GM21825 (cell line): ENCODE measurements around the gene TSR3.

ENCODE experiments used
- ATAC-seq: cut with Tn5 transposase; IDR thresholded peaks from one replicate; pipeline ENCODE4 v1.9.1; 2021; ENCODE audit warnings: mild to moderate bottlenecking, moderate library complexity; ENCODE audit not compliant: unreplicated experiment

TSR3 gene

GRCh38 chr16:1355591-1355990 is 3.9 kb upstream of the TSR3 start:
- ATAC-seq, result no peak

GRCh38 chr16:1354815-1355540 is 3.3 kb upstream of the TSR3 start:
- ATAC-seq, result no peak

- ATAC-seq, result peak; percentile 3
Observed at GRCh38 chr16:1351215-1351581, 480 bp downstream of the TSR3 start.

GRCh38 chr16:1350691-1351090 is 987 bp downstream of the TSR3 start:
- no peak for ATAC-seq

- ATAC-seq, result no peak
Observed at GRCh38 chr16:1349951-1350350, 1.7 kb downstream of the TSR3 start.

GRCh38 chr16:1349351-1349750 is 2.3 kb downstream of the TSR3 start:
- ATAC-seq, result no peak

- no peak for ATAC-seq
Observed at GRCh38 chr16:1348926-1349325, 2.8 kb downstream of the TSR3 start.

- ATAC-seq, result no peak
Observed at GRCh38 chr16:1348441-1348840, 3.2 kb downstream of the TSR3 start.

- no peak for ATAC-seq
Observed at GRCh38 chr16:1347962-1348361, 3.7 kb downstream of the TSR3 start.

- no peak for ATAC-seq
Observed at GRCh38 chr16:1347286-1347855, 4.3 kb downstream of the TSR3 start.

- no peak for ATAC-seq
Observed at GRCh38 chr16:1346422-1347285, 5.0 kb downstream of the TSR3 start.

GRCh38 chr16:1345651-1346421 is 5.8 kb downstream of the TSR3 start:
- no peak for ATAC-seq

- ATAC-seq, result no peak
Observed at GRCh38 chr16:1345087-1345486, 6.6 kb downstream of the TSR3 start.

- ATAC-seq, result no peak
Observed at GRCh38 chr16:1344499-1344898, 7.2 kb downstream of the TSR3 start.

- ATAC-seq, result no peak
Observed at GRCh38 chr16:1343428-1344242, 8.0 kb downstream of the TSR3 start.

- ATAC-seq, result peak; percentile 75
Observed at GRCh38 chr16:1342526-1343427, 8.9 kb downstream of the TSR3 start.

- ATAC-seq, result no peak
Observed at GRCh38 chr16:1341495-1342420, 9.9 kb downstream of the TSR3 start.
